Panc1 (cell line): ENCODE measurements around the gene PHTF1. TPM values are rescaled to one million over a fixed set of nuclear protein-coding genes. Genes with fewer than 3 reads are reported as not detected.

Experiments
- ATAC-seq: fragments of 200-7000 bp; cut with Tn5 transposase; 2 replicates; pipeline ENCODE4 v1.9.1; 2020; ENCODE audit warnings: mild to moderate bottlenecking, moderate library complexity
- BruUV-seq: library from RNA; stranded (reverse); fragments of 400-500 nt; replicated peaks from 2 replicates; lab custom pipeline; 2021; lab: Mats Ljungman, UMichigan
- CTCF ChIA-PET: fragments of 300-600 bp; sonication (Branson Sonifier 250); formaldehyde crosslinking; loops from one replicate; lab custom pipeline; 2022; ENCODE audit warnings: antibody characterized with exemption; lab: Charles Lee
- POLR2A ChIA-PET: fragments of 300-600 bp; sonication (Branson Sonifier 250); formaldehyde crosslinking; loops from one replicate; lab custom pipeline; 2022; ENCODE audit warnings: antibody characterized with exemption; lab: Charles Lee
- DNase-seq: peaks from one replicate; pipeline ENCODE4 v3.0.0-alpha.2; 2010; ENCODE audit warnings: low read depth, low spot score
- H3K27ac ChIP-seq: 2 replicates; pipeline ENCODE4 v1.5.1; 2011; ENCODE audit warnings: mild to moderate bottlenecking, low read length, inconsistent platforms
- H3K27me3 ChIP-seq: fragments of 200-500 bp; sonication (Bioruptor generic); 2 replicates; pipeline ENCODE4 v1.6.0; 2014; ENCODE audit warnings: low read length, inconsistent platforms; ENCODE audit not compliant: control insufficient read depth, insufficient read depth
- H3K36me3 ChIP-seq: fragments of 200-500 bp; sonication (Bioruptor generic); 2 replicates; pipeline ENCODE4 v1.5.1; 2014; ENCODE audit warnings: inconsistent platforms, mild to moderate bottlenecking, low read length, moderate library complexity; ENCODE audit not compliant: control insufficient read depth, insufficient read depth
- H3K4me1 ChIP-seq: 2 replicates; pipeline ENCODE4 v1.5.1; 2011; ENCODE audit warnings: inconsistent platforms, mild to moderate bottlenecking, low read length, moderate library complexity; ENCODE audit not compliant: control insufficient read depth, insufficient read depth
- H3K4me3 ChIP-seq, 2 experiments: 2 replicates each; pipeline ENCODE4 v1.5.1; 2011 to 2012; ENCODE audit warnings: low read depth in 2 of 2, low read length in 2 of 2, mild to moderate bottlenecking in 2 of 2, inconsistent platforms in 1 of 2, moderate library complexity in 1 of 2
- H3K9me3 ChIP-seq: fragments of 200-500 bp; sonication (Bioruptor generic); 2 replicates; pipeline ENCODE4 v1.5.1; 2014; ENCODE audit warnings: low read depth, mild to moderate bottlenecking, inconsistent platforms, low read length, moderate library complexity; ENCODE audit not compliant: control insufficient read depth, insufficient read depth
- CTCF ChIP-seq: fragments of 450-650 bp; IDR thresholded peaks from 2 replicates; pipeline ENCODE4 v1.5.1; 2017; ENCODE audit warnings: mild to moderate bottlenecking
- POLR2AphosphoS5 ChIP-seq: IDR thresholded peaks from 2 replicates; pipeline ENCODE4 v1.6.1; 2012; ENCODE audit warnings: mild to moderate bottlenecking, low read depth, low read length, moderate library complexity
- REST ChIP-seq, 2 experiments: IDR thresholded peaks; 2 replicates each; pipeline ENCODE4 v1.6.1; 2011 to 2012; ENCODE audit warnings: low read depth in 2 of 2, control low read depth in 1 of 2, low read length in 1 of 2, mild to moderate bottlenecking in 1 of 2, moderate library complexity in 1 of 2; ENCODE audit not compliant: insufficient read depth in 1 of 2
- SIN3A ChIP-seq: IDR thresholded peaks from 2 replicates; pipeline ENCODE4 v1.6.1; 2012; ENCODE audit warnings: low read depth, mild to moderate bottlenecking, low read length, moderate library complexity, borderline replicate concordance; ENCODE audit not compliant: insufficient read depth
- TCF7L2 ChIP-seq: IDR thresholded peaks from 2 replicates; pipeline ENCODE4 v1.6.1; 2011; ENCODE audit warnings: mild to moderate bottlenecking, low read depth, low read length, inconsistent platforms
- in situ Hi-C: cut with HindIII; loops from 2 replicates; pipeline ENCODE4 v1.10.0; 2016; ENCODE audit warnings: low sequenced_read_pairs, low pct_unique_long_range_greater_than_20kb
- intact Hi-C: fragments of 100-400 bp; cut with micrococcal nuclease; formaldehyde crosslinking; loops from one replicate; pipeline ENCODE4 v1.10.0; 2022; ENCODE audit not compliant: unreplicated experiment
- total RNA-seq: library from RNA; stranded (reverse); gene quantifications from one replicate; pipeline ENCODE4 v1.2.1, GENCODE V29; 2021; ENCODE audit not compliant: unreplicated experiment

The PHTF1 gene
- total RNA-seq, 1 experiment from 2014 or later = 32.0 TPM

- no peaks in the 10 kb centered on the region for H3K27me3 ChIP-seq
- H3K27ac ChIP-seq = no peak overlapping the region
- TF ChIP-seq SIN3A (no peak), CTCF (no peak), TCF7L2 (no peak), REST (IDR thresholded peaks at IDR 0.05; ENCODE audit: insufficient read depth in 1 of 2, low read depth in 2 of 2, low read length in 1 of 2) (no peak), POLR2AphosphoS5 (no peak)
- intact Hi-C loops = no loop called here
- BruUV-seq = no TSS peak
- no peak overlapping the region for H3K4me3 ChIP-seq
- ChIA-PET POLR2A (no interaction called here), CTCF (no interaction called here)
- in situ Hi-C loops = no loop called here
- H3K36me3 ChIP-seq = no peaks in the 10 kb centered on the region; the same call in 1 of the 2 replicates
- H3K4me1 ChIP-seq = no peaks in the 10 kb centered on the region
- DNase-seq = no peak
- H3K9me3 ChIP-seq = no peaks in the 10 kb centered on the region
- ATAC-seq = no peak
Observed at GRCh38 chr1:113683384-113684152, 75.7 kb downstream of the PHTF1 start.

GRCh38 chr1:113681596-113682337 lies 77.5 kb downstream of the PHTF1 start:
- ATAC-seq (no peak), DNase-seq (no peak)
- H3K9me3 ChIP-seq = no peaks in the 10 kb centered on the region
- no peaks in the 10 kb centered on the region; the same call in 1 of the 2 replicates for H3K36me3 ChIP-seq
- H3K27ac ChIP-seq = no peak overlapping the region
- in situ Hi-C loops = no loop called here
- CTCF ChIA-PET = no interaction called here
- H3K4me3 ChIP-seq = no peak overlapping the region
- H3K4me1 ChIP-seq = no peaks in the 10 kb centered on the region
- no peaks in the 10 kb centered on the region for H3K27me3 ChIP-seq
- intact Hi-C loops = no loop called here
- TF ChIP-seq REST (IDR thresholded peaks at IDR 0.05; ENCODE audit: insufficient read depth in 1 of 2, low read depth in 2 of 2, low read length in 1 of 2) (no peak), SIN3A (no peak), CTCF (no peak), POLR2AphosphoS5 (no peak), TCF7L2 (no peak)
- POLR2A ChIA-PET = interaction anchor here (0.6 kb wide), 2 partner anchors 15 to 249 kb away, joined by 3 read pairs; no protein-coding TSS in a partner anchor
- BruUV-seq = no TSS peak
